SK-N-SH treated with all-trans-retinoic acid at 6 μM for 48 hours (cell line): ENCODE results near the gene STRA8.

Experiments
- ATAC-seq: fragments of 200-7000 bp; cut with Tn5 transposase; 3 replicates; pipeline ENCODE4 v1.9.1; 2020; ENCODE audit warnings: mild to moderate bottlenecking, moderate library complexity
- ARNTL ChIP-seq: fragments of 450-650 bp; formaldehyde crosslinking; IDR thresholded peaks from 2 replicates; pipeline ENCODE4 v1.5.0; 2020; ENCODE audit warnings: low read depth, mild to moderate bottlenecking, moderate library complexity, borderline replicate concordance
- BACH2 ChIP-seq: fragments of 250-450 bp; sonication (Bioruptor Pico); IDR thresholded peaks from 2 replicates; pipeline ENCODE4 v1.9.0; 2021; ENCODE audit warnings: mild to moderate bottlenecking, borderline replicate concordance
- CSDC2 ChIP-seq: fragments of 250-450 bp; sonication (Bioruptor Pico); IDR thresholded peaks from 2 replicates; pipeline ENCODE4 v1.5.0; 2020; ENCODE audit warnings: mild to moderate bottlenecking, moderate library complexity
- ESRRG ChIP-seq: fragments of 250-450 bp; sonication (Bioruptor Pico); IDR thresholded peaks from 2 replicates; pipeline ENCODE4 v1.6.1; 2021; ENCODE audit warnings: mild to moderate bottlenecking
- GLIS3 ChIP-seq: fragments of 250-450 bp; sonication (Bioruptor Pico); IDR thresholded peaks from 2 replicates; pipeline ENCODE4 v1.5.0; 2020; ENCODE audit warnings: mild to moderate bottlenecking, moderate library complexity
- ISL1 ChIP-seq: fragments of 250-450 bp; sonication (Bioruptor Pico); IDR thresholded peaks from 2 replicates; pipeline ENCODE4 v2.1.2; 2022; ENCODE audit warnings: mild to moderate bottlenecking, moderate library complexity
- OSR1 ChIP-seq: fragments of 250-450 bp; sonication (Bioruptor Pico); IDR thresholded peaks from 2 replicates; pipeline ENCODE4 v1.8.0; 2022; ENCODE audit warnings: moderate library complexity, mild to moderate bottlenecking, inconsistent platforms
- PPARA ChIP-seq: fragments of 250-450 bp; sonication (Bioruptor Pico); IDR thresholded peaks from 2 replicates; pipeline ENCODE4 v1.5.0; 2020; ENCODE audit warnings: mild to moderate bottlenecking, borderline replicate concordance
- RARB ChIP-seq: fragments of 250-450 bp; sonication (Bioruptor Pico); IDR thresholded peaks from 2 replicates; pipeline ENCODE4 v1.8.0; 2021; ENCODE audit warnings: mild to moderate bottlenecking, moderate library complexity
- SNAI2 ChIP-seq: fragments of 250-450 bp; sonication (Bioruptor Pico); IDR thresholded peaks from 2 replicates; pipeline ENCODE4 v1.5.0; 2020; ENCODE audit warnings: mild to moderate bottlenecking, moderate library complexity
- TCF4 ChIP-seq: fragments of 250-450 bp; sonication (Bioruptor Pico); IDR thresholded peaks from 2 replicates; pipeline ENCODE4 v1.8.0; 2021; ENCODE audit warnings: mild to moderate bottlenecking, moderate library complexity, borderline replicate concordance
- TOX ChIP-seq: fragments of 250-450 bp; sonication (Bioruptor Pico); IDR thresholded peaks from 2 replicates; pipeline ENCODE4 v1.8.0; 2021; ENCODE audit warnings: mild to moderate bottlenecking, moderate library complexity, borderline replicate concordance
- ZFP3 ChIP-seq: fragments of 250-450 bp; sonication (Bioruptor Pico); IDR thresholded peaks from 2 replicates; pipeline ENCODE4 v1.5.0; 2020; ENCODE audit warnings: mild to moderate bottlenecking, moderate library complexity
- ZFP30 ChIP-seq: fragments of 450-650 bp; formaldehyde crosslinking; IDR thresholded peaks from 2 replicates; pipeline ENCODE4 v1.5.0; 2022; ENCODE audit warnings: mild to moderate bottlenecking, moderate library complexity
- ZNF565 ChIP-seq: fragments of 450-650 bp; formaldehyde crosslinking; conservative IDR thresholded peaks from 2 replicates; pipeline ENCODE4 v1.5.0; 2020; ENCODE audit warnings: low read depth, mild to moderate bottlenecking, moderate library complexity
- ZNF70 ChIP-seq: fragments of 450-650 bp; formaldehyde crosslinking; IDR thresholded peaks from 2 replicates; pipeline ENCODE4 v1.5.0; 2020; ENCODE audit warnings: mild to moderate bottlenecking, moderate library complexity
- ZNF8 ChIP-seq: fragments of 450-650 bp; formaldehyde crosslinking; IDR thresholded peaks from 2 replicates; pipeline ENCODE4 v1.5.0; 2020; ENCODE audit warnings: mild to moderate bottlenecking, moderate library complexity
- TF ChIP-seq, protein P1 (sequence below): fragments of 250-450 bp; sonication (Bioruptor Pico); IDR thresholded peaks from 2 replicates; pipeline ENCODE4 v1.5.0; 2020; ENCODE audit warnings: mild to moderate bottlenecking, moderate library complexity
- TF ChIP-seq, protein P2 (sequence below): fragments of 250-450 bp; sonication (Bioruptor Pico); IDR thresholded peaks from 2 replicates; pipeline ENCODE4 v1.5.1; 2021; ENCODE audit warnings: mild to moderate bottlenecking, moderate library complexity
- TF ChIP-seq, protein P3 (sequence below): fragments of 250-450 bp; sonication (Bioruptor Pico); IDR thresholded peaks from 2 replicates; pipeline ENCODE4 v1.5.1; 2020; ENCODE audit warnings: low read depth, mild to moderate bottlenecking, moderate library complexity
- TF ChIP-seq, protein P4 (sequence below): fragments of 250-450 bp; sonication (Bioruptor Pico); IDR thresholded peaks from 2 replicates; pipeline ENCODE4 v1.8.0; 2020; ENCODE audit warnings: mild to moderate bottlenecking, moderate library complexity, borderline replicate concordance

Gene STRA8

DNA sequence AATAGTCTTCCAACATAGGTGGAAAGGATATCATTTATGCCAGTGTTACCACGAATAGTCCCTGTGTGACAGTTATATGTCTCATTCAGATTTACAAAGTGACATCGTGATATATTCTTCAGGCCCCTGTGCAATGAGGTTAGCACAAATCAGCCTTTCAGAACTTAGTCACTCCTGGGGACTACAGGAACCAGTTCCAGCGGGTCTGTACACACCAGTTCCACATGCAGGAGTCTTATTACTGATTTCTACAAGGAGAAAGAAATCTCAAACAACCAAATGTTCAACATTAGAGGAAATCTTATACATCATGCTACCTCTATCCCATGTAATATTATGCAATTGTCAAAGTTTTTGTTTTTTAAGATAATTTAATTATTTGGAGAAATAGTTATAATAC, 17.9 kb upstream of the STRA8 start:
- ATAC-seq, result no peak
- TF ChIP-seq, protein P1, sequence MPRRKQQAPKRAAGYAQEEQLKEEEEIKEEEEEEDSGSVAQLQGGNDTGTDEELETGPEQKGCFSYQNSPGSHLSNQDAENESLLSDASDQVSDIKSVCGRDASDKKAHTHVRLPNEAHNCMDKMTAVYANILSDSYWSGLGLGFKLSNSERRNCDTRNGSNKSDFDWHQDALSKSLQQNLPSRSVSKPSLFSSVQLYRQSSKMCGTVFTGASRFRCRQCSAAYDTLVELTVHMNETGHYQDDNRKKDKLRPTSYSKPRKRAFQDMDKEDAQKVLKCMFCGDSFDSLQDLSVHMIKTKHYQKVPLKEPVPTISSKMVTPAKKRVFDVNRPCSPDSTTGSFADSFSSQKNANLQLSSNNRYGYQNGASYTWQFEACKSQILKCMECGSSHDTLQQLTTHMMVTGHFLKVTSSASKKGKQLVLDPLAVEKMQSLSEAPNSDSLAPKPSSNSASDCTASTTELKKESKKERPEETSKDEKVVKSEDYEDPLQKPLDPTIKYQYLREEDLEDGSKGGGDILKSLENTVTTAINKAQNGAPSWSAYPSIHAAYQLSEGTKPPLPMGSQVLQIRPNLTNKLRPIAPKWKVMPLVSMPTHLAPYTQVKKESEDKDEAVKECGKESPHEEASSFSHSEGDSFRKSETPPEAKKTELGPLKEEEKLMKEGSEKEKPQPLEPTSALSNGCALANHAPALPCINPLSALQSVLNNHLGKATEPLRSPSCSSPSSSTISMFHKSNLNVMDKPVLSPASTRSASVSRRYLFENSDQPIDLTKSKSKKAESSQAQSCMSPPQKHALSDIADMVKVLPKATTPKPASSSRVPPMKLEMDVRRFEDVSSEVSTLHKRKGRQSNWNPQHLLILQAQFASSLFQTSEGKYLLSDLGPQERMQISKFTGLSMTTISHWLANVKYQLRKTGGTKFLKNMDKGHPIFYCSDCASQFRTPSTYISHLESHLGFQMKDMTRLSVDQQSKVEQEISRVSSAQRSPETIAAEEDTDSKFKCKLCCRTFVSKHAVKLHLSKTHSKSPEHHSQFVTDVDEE, result no peak
- no peak for TF ChIP-seq ZFP3 (CRISPR knock-in tag)
- no peak for TF ChIP-seq ZNF565 (CRISPR knock-in tag)

DNA sequence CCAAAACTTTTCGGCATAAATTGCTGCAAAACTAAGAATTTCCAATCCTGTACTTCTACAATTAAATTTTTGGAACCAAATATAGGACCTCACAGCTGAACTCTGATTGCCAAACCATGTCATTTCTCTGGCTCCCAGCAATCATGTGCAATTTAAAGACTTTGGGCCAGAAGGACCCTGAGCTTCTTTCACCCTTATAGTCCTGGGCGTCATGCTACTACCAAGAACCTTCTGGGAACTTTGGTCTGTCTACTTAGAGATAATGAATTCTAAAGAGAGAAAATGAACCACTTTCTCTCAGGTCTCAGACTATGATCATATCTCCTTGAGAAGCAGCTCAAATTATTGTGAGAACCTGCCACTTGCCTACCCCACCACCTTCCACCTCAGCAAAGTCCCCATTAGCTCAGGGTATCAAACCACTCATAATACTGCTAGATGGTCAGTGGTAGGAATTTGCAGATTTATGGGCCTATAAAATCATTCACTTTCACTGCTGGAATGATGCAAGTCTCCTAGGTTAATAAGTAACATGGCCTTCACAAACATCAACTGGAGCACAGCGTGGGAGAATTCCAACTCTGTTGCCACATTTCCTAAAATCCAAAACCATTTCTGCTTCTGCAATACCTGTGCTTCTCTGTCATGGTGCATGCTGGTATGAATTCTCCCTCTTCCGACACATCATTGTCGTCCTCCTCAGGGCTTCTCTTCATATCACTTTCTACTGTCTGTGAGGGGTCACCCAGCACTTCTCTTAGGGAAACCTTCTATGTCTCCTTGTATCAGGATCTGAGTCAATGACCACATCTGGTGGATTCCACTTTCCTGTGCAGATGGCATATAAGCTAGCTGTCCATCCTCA, 15.8 kb upstream of the STRA8 start:
- no peak for ATAC-seq
- TF ChIP-seq GLIS3 (CRISPR knock-in tag) (no peak), ARNTL (CRISPR knock-in tag) (no peak), ISL1 (CRISPR knock-in tag) (no peak), RARB (CRISPR knock-in tag) (no peak)

DNA sequence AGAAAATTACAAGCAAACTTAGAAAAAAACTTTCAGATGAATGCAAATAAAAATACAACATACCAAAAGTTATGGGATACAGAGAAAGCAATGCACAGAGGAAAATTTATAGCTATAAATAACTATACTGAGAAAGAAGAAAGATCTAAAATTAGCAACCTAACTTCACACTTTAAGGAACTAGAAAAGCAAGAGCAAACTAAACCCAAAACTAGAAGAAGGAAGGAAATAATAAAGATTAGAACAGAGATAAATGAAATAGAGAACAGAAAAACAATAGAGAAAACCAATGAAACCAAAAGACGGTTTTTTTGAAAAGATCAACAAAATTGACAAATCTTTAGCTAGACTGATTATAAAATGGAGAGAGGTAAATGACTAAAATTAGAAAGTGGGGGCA, 9.6 kb upstream of the STRA8 start:
- no peak for ATAC-seq
- no peak for TF ChIP-seq SNAI2 (CRISPR knock-in tag)
- no peak for TF ChIP-seq ESRRG (CRISPR knock-in tag)

DNA sequence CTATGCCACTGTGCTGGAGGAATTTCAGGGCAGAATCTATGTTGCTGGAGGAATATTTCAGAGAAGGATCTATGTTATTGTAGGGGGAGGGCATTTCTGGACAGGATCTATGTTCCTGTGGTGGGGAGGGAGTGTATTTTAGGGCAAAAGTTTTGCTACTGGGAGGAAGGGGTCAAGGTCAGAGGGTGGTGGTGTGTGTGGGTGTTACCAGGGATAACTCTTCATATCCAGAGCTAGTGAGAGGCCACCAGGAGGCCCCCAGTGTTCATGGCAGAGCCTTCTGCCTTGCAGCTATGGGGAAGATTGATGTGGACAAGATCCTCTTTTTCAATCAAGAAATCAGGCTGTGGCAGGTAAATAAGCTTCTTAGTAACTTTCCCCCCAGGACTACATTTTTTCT, 2.0 kb upstream of the STRA8 start:
- no peak for ATAC-seq
- TF ChIP-seq ZFP30 (CRISPR knock-in tag), result no peak
- TF ChIP-seq ARNTL (CRISPR knock-in tag), result no peak
- no peak for TF ChIP-seq ZNF70
- no peak for TF ChIP-seq OSR1 (CRISPR knock-in tag)
- TF ChIP-seq BACH2 (CRISPR knock-in tag), result no peak
- TF ChIP-seq TCF4 (CRISPR knock-in tag), result no peak
- no peak for TF ChIP-seq ZNF8 (CRISPR knock-in tag)
- TF ChIP-seq, protein P2, sequence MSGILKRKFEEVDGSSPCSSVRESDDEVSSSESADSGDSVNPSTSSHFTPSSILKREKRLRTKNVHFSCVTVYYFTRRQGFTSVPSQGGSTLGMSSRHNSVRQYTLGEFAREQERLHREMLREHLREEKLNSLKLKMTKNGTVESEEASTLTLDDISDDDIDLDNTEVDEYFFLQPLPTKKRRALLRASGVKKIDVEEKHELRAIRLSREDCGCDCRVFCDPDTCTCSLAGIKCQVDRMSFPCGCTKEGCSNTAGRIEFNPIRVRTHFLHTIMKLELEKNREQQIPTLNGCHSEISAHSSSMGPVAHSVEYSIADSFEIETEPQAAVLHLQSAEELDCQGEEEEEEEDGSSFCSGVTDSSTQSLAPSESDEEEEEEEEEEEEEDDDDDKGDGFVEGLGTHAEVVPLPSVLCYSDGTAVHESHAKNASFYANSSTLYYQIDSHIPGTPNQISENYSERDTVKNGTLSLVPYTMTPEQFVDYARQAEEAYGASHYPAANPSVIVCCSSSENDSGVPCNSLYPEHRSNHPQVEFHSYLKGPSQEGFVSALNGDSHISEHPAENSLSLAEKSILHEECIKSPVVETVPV (CRISPR knock-in tag), result no peak
- TF ChIP-seq ZFP3 (CRISPR knock-in tag), result no peak
- no peak for TF ChIP-seq CSDC2 (CRISPR knock-in tag)
- no peak for TF ChIP-seq TOX (CRISPR knock-in tag)

DNA sequence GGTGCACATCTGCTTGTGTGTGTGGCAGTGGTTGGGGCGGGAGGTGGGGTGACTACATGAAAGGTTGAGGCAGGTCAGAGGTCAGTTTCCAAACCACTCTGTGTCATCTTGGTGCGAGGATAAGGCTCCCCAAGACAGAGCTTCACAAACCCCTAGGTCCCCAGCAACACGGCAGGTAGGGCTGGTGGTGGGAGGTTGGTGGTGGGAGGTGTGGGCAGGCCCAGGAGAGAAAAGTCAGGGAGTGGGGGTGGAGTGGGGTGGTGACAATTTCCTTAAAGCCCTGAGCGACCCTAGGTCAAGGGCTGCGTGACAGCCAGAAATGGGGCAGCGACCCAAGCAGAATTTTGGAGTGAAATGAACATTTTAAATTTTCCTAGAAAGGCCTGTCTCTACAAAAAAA, 1.6 kb upstream of the STRA8 start:
- ATAC-seq, result no peak
- TF ChIP-seq OSR1 (CRISPR knock-in tag) (no peak), TCF4 (CRISPR knock-in tag) (no peak), PPARA (no peak), SNAI2 (CRISPR knock-in tag) (no peak), ISL1 (CRISPR knock-in tag) (no peak), ZNF70 (no peak), CSDC2 (CRISPR knock-in tag) (no peak)
- TF ChIP-seq, protein P1, result no peak
- TF ChIP-seq, protein P3, sequence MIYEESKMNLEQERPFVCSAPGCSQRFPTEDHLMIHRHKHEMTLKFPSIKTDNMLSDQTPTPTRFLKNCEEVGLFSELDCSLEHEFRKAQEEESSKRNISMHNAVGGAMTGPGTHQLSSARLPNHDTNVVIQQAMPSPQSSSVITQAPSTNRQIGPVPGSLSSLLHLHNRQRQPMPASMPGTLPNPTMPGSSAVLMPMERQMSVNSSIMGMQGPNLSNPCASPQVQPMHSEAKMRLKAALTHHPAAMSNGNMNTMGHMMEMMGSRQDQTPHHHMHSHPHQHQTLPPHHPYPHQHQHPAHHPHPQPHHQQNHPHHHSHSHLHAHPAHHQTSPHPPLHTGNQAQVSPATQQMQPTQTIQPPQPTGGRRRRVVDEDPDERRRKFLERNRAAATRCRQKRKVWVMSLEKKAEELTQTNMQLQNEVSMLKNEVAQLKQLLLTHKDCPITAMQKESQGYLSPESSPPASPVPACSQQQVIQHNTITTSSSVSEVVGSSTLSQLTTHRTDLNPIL (CRISPR knock-in tag), result no peak
- TF ChIP-seq, protein P4, sequence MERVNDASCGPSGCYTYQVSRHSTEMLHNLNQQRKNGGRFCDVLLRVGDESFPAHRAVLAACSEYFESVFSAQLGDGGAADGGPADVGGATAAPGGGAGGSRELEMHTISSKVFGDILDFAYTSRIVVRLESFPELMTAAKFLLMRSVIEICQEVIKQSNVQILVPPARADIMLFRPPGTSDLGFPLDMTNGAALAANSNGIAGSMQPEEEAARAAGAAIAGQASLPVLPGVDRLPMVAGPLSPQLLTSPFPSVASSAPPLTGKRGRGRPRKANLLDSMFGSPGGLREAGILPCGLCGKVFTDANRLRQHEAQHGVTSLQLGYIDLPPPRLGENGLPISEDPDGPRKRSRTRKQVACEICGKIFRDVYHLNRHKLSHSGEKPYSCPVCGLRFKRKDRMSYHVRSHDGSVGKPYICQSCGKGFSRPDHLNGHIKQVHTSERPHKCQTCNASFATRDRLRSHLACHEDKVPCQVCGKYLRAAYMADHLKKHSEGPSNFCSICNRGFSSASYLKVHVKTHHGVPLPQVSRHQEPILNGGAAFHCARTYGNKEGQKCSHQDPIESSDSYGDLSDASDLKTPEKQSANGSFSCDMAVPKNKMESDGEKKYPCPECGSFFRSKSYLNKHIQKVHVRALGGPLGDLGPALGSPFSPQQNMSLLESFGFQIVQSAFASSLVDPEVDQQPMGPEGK (CRISPR knock-in tag), result no peak
